Forelimb muscle (tissue), 1 donor: Measurements from ENCODE around the gene ANAPC2. TPM values are rescaled to one million over a fixed set of nuclear protein-coding genes. Genes with fewer than 3 reads are reported as not detected.

Experiments used
- DNase-seq: peaks from one replicate; pipeline ENCODE4 v3.0.0-alpha.2; 2013; ENCODE audit warnings: low read depth
- polyA plus RNA-seq: library from polyadenylated mRNA; unstranded; fragments of 120-200 nt; gene quantifications from one replicate; pipeline ENCODE4 v1.2.1, GENCODE V29; 2013; ENCODE audit not compliant: insufficient read length

ANAPC2 gene
- polyA plus RNA-seq, 1 donor, result 30.4 TPM

GRCh38 chr9:137193771-137194170, 5.4 kb upstream of the ANAPC2 start:
- no peak for DNase-seq

GRCh38 chr9:137192859-137193258, 4.5 kb upstream of the ANAPC2 start:
- DNase-seq, result no peak

GRCh38 chr9:137192448-137192780, 4.1 kb upstream of the ANAPC2 start:
- no peak for DNase-seq

GRCh38 chr9:137191691-137192447, 3.5 kb upstream of the ANAPC2 start:
- DNase-seq, result no peak

- no peak for DNase-seq
These were observed 2.9 kb upstream of the ANAPC2 start for GRCh38 chr9:137191245-137191644.

GRCh38 chr9:137190315-137190856, 2.0 kb upstream of the ANAPC2 start:
- no peak for DNase-seq

GRCh38 chr9:137189297-137190295, 1.2 kb upstream of the ANAPC2 start:
- DNase-seq, result no peak

GRCh38 chr9:137188086-137188489, 272 bp downstream of the ANAPC2 start:
- DNase-seq, result no peak

- DNase-seq, result no peak
These were observed 974 bp downstream of the ANAPC2 start for GRCh38 chr9:137187386-137187785.

GRCh38 chr9:137186385-137186784, 2.0 kb downstream of the ANAPC2 start:
- no peak for DNase-seq

GRCh38 chr9:137185921-137186320, 2.4 kb downstream of the ANAPC2 start:
- no peak for DNase-seq

GRCh38 chr9:137184881-137185660, 3.3 kb downstream of the ANAPC2 start:
- no peak for DNase-seq

GRCh38 chr9:137183980-137184595, 4.3 kb downstream of the ANAPC2 start:
- DNase-seq, result no peak

- no peak for DNase-seq
These were observed 5.5 kb downstream of the ANAPC2 start for GRCh38 chr9:137182836-137183235.

GRCh38 chr9:137181680-137182079, 6.7 kb downstream of the ANAPC2 start:
- no peak for DNase-seq

- DNase-seq, result no peak
These were observed 7.9 kb downstream of the ANAPC2 start for GRCh38 chr9:137180491-137180890.

- no peak for DNase-seq
These were observed 8.6 kb downstream of the ANAPC2 start for GRCh38 chr9:137179761-137180160.

- no peak for DNase-seq
These were observed 9.3 kb downstream of the ANAPC2 start for GRCh38 chr9:137178939-137179630.

GRCh38 chr9:137178201-137178938, 10.0 kb downstream of the ANAPC2 start:
- DNase-seq, result no peak
